ENCODE results near the gene MBD3L2B. TPM values are rescaled to one million over a fixed set of nuclear protein-coding genes. Genes with fewer than 3 reads are reported as not detected.

MBD3L2B gene
- total and polyA plus RNA-seq, 2 donors (not counting 3 experiments of a cell fraction or from before 2014, with no cell fraction given) = not detected

- ChIA-PET POLR2A (interaction anchor here (0.5 kb wide), 1 partner anchor 421 kb away, joined by 7 read pairs; no protein-coding TSS in a partner anchor), CTCF (no interaction called here)
- Histone ChIP-seq H3K79me2 (ENCODE audit: control insufficient read depth, insufficient read depth, low read length) (peaks cover 9% of the 10 kb centered on the region), H3K9ac (replicated peaks; ENCODE audit: extremely low read depth, insufficient read depth, low read length) (no peak overlapping the region), H3K9me1 (replicated peaks; ENCODE audit: control insufficient read depth, extremely low read depth, insufficient read depth, low read length) (no peaks in the 10 kb centered on the region), H3K27ac (ENCODE audit: insufficient read depth, low read depth, low read length) (no peak overlapping the region), H3K4me3 (replicated peaks in 1 of 3; ENCODE audit: insufficient read depth in 1 of 3, low read depth in 1 of 3, low read length in 3 of 3) (no peak overlapping the region), H4K20me1 (replicated peaks; ENCODE audit: control insufficient read depth, extremely low read depth, insufficient read depth, low read length) (no peaks in the 10 kb centered on the region), H3K9me3 (replicated peaks; ENCODE audit: control insufficient read depth, insufficient read depth, low read length) (no peaks in the 10 kb centered on the region), H3K4me2 (ENCODE audit: insufficient read depth, low read length) (no peak overlapping the region), H3K36me3 (ENCODE audit: control insufficient read depth in 2 of 2, extremely low read depth in 1 of 2, insufficient read depth in 2 of 2, low read length in 2 of 2) (peaks cover 2 to 6% of the 10 kb centered on the region in 2 experiments), H2AFZ (ENCODE audit: low read depth, low read length) (no peak overlapping the region), H3K4me1 (ENCODE audit: control insufficient read depth, extremely low read depth, insufficient read depth, low read length) (peaks cover 7% of the 10 kb centered on the region), H3K27me3 (ENCODE audit: control insufficient read depth in 2 of 2, insufficient read depth in 2 of 2, low read length in 2 of 2) (no peaks in the 10 kb centered on the region)
- dilution Hi-C loops (cut with MboI; ENCODE audit: extremely low pct_ligation_motif_present, low sequenced_read_pairs) = no loop called here
- TF ChIP-seq FOS (IDR thresholded peaks at IDR 0.05; ENCODE audit: borderline replicate concordance, insufficient read depth, low read length) (no peak), EZH2 (IDR thresholded peaks at IDR 0.05; ENCODE audit: borderline replicate concordance, low read depth, low read length, severe bottlenecking) (no peak), MYC (IDR thresholded peaks at IDR 0.05; ENCODE audit: low read depth, low read length) (no peak), POLR2A (IDR thresholded peaks at IDR 0.05; ENCODE audit: low read depth, low read length) (no peak), MAX (IDR thresholded peaks at IDR 0.05; ENCODE audit: insufficient read depth, insufficient read length) (no peak), JUN (IDR thresholded peaks at IDR 0.05; ENCODE audit: borderline replicate concordance, insufficient read depth, insufficient read length, low read depth) (no peak), CTCF (IDR thresholded peaks at IDR 0.05; ENCODE audit: extremely low read depth in 1 of 2, insufficient read depth in 1 of 2, low read depth in 1 of 2, low read length in 2 of 2) (no peak), GATA2 (IDR thresholded peaks at IDR 0.05; ENCODE audit: insufficient read depth, insufficient read length, low read depth, low read length) (no peak), POLR2AphosphoS5 (IDR thresholded peaks at IDR 0.05; ENCODE audit: insufficient read depth, low read depth, low read length) (no peak)
- FAIRE-seq = no peak
- BruUV-seq (replicated peaks) = no TSS peak
- intact Hi-C loops (cut with micrococcal nuclease) = no loop called here
- no peak for DNase-seq (ENCODE audit: low read depth, low spot score)
These were observed 46.5 kb upstream of the MBD3L2B start for GRCh38 chr19:7067716-7068115.
